HG03095 (cell line): Measurements from ENCODE around the gene SMIM3.
"Not testable (repeated sequence)": the region's sequence is repeated elsewhere in the genome, so short reads cannot be mapped to it uniquely, and the experiment has no call there.

ENCODE experiments used
- ATAC-seq: cut with Tn5 transposase; IDR thresholded peaks from one replicate; pipeline ENCODE4 v1.9.1; 2021; ENCODE audit warnings: moderate library complexity; ENCODE audit not compliant: unreplicated experiment

The SMIM3 gene

DNA sequence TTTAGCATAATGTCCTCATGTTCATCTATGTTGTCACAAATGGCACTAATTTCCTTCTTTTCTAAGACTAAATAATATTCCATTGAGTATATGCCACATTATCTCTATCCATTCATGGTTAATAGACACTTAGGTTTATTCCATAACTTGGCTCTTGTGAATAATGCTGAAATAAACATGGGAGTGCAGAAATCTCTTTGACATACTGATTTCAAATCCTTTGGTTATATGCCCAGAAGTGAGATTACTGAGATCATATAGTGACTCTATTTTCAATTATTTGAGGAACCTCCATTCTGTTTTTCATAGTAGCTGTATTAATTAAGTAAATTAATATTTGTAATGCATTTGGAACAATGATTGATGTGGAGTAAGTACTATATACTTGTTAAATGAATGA is 13.0 kb downstream of the SMIM3 start:
- ATAC-seq = no peak

- ATAC-seq = not testable (repeated sequence)
These were observed 14.9 kb downstream of the SMIM3 start for GRCh38 chr5:150793423-150793888.

DNA sequence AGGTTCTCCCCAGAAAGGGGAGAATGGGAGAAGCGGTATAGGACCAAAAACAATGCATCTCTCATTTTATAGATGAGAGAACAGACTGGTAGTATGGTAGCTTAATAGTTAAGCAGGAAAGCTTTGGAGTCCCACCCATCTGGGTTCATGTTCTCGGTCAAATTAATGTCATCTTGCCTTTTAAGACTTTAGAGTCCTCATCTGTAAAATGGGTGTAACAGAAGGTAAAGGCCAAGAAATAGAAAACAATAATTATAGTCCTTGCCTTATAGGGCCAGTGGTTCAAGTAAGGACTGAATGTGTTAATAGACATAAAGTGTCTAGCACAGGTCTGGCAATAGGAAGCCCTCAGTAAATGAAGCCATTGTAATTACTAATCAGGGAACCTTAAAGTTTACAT is 16.4 kb downstream of the SMIM3 start:
- ATAC-seq = no peak

- ATAC-seq = no peak
These were observed 18.8 kb downstream of the SMIM3 start for GRCh38 chr5:150797384-150797783.

DNA sequence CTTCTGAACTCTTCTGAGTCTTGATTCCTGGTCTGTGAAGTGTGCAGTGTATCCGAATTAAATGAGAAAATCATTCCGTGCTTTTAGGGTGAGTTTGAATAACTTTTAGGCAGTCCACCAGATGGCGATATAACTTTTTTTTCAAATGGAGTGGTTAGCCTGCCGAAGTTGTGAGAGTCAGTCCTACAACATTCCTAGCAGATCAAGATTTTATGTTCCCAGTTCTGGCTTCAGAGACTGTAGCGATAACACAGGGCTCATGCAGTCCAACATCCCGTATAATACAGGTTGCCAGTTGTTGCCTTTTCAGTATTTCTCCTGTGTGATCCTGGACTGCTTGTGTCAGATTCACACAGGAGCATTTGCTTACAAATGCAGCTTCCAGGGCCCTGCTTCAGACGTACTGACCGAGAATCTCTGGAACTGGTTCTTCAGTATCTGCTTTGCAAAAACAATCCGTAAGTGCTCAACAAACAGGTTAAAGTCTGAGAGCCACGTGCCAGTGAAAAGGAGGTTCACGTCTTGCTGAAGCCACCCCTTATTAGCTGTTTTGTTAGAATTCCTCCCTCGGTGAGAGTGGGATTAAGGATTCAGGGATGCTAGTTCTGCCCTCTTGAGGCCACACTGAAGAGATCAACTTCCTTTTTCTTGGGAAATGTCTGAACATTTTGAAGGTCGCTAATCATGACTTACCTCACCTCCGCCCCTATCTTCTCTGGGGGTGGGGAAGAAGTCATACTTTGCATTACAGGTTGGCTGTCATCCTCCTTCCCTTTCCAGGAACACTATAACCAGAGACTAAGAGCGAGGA is 22.8 kb downstream of the SMIM3 start:
- ATAC-seq = no peak

DNA sequence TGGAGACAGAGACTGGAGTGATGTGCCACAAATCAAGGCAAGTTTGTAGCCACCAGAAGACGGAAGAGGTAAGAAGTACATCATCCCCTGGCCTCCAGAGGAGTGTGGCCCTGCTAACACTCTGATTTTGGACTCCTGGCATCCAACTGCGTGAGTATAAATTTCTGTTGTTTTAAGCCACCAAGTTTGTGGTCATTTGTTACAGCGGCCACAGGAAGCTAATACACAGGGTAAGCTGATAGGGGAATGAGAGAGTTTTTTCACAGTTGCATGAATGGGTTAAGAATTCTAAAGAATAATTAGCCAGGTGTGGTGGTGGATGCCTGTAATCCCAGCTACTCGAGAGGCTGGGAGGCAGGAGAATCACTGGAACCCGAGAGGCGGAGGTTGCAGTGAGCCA is 25.8 kb downstream of the SMIM3 start:
- no peak for ATAC-seq

DNA sequence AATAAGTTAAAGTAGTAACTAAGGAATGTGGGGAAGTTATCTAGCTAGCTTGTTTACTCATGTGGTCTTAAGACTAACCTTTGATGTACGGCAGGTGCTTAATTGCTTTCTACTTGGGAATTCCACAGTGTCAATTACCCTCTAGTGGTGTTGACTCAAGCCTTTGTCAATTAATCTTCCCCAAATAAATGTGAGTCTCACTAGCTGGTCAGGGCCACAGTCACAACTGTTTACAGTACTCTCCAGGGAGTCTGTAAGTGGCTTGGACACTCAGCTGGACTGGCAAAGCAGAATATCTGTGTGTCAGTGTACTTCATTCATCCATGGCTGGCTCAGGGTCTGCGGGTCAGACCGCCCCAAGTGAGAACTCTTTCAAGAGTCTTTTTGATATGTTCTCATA is 30.8 kb downstream of the SMIM3 start:
- no peak for ATAC-seq

DNA sequence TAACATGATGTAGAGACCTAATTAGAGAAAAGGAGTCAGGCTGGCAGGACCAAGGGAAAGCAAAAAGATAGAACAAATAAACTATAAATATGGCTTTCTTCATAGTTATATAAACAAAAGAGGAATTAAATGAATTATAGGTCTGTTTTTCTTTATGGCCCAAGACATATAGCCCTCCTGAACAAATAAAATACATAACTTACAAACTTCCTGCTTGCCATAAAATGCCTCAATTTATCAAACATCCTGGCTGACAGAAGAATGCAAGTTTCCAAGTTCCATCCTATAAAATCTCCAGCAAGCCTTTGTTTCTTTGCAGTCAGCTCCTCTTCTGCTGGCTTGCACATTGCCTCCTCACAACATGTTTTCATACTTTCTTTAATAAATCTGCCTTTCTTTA is 36.5 kb downstream of the SMIM3 start:
- ATAC-seq = no peak

- no peak for ATAC-seq
These were observed 38.4 kb downstream of the SMIM3 start for GRCh38 chr5:150816946-150817345.

DNA sequence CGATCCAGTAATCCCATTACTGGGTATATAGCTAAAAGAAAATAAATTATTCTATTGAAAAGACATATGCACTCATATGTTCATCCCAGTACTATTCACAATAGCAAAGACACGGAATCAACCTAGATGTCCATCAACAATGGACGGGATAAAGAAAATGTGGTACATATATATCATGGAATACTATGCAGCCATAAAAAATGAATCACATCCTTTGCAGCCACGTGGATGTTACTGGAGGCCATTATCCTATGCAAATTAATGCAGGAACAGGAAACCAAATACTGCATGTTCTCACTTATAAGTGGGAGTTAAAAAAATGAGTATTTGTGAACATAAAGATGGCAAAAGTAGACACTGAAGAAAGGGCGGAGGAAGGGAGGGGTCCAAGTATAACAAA is 51.2 kb downstream of the SMIM3 start:
- ATAC-seq = no peak

GRCh38 chr5:150831821-150832220 is 53.3 kb downstream of the SMIM3 start:
- ATAC-seq = not testable (repeated sequence)

DNA sequence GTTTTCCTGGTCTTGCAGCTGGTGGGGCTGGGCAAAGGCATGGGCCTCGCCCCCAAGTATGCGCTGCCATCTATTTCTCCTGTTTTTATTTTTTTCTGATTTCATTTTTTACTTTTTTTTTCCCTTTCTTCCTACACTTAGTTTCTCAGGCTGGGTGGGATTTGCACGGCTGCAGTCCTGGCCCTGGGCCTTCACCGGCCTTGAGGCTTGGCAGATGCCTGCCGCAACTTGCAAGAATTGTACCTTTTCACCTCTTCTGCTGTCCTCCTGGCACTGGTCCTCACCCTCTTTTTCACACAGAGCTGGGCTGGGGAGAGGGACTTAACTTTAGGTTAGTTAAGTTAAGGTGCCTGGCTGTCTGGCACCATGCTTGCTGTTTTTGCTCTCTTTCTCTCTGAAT is 57.5 kb downstream of the SMIM3 start:
- ATAC-seq = no peak

DNA sequence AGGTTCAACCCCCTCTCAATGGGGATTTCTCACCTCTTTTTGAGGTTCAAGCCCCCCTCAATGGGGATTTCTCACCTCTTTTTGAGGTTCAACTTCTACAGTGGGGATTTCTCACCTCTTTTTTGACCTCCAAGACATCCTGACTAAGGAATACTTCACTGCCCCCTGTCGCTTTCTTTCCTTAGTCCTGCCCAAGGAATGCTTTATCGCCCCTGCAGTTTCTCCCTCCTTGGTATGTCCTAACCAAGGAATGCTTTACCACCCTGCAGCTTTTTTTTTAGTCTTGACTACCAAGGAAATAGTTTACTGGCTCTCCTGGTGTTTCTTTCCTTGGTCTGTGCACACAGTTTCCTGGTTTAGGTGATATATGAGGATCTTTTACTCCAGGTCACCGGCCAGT is 58.1 kb downstream of the SMIM3 start:
- no peak for ATAC-seq

DNA sequence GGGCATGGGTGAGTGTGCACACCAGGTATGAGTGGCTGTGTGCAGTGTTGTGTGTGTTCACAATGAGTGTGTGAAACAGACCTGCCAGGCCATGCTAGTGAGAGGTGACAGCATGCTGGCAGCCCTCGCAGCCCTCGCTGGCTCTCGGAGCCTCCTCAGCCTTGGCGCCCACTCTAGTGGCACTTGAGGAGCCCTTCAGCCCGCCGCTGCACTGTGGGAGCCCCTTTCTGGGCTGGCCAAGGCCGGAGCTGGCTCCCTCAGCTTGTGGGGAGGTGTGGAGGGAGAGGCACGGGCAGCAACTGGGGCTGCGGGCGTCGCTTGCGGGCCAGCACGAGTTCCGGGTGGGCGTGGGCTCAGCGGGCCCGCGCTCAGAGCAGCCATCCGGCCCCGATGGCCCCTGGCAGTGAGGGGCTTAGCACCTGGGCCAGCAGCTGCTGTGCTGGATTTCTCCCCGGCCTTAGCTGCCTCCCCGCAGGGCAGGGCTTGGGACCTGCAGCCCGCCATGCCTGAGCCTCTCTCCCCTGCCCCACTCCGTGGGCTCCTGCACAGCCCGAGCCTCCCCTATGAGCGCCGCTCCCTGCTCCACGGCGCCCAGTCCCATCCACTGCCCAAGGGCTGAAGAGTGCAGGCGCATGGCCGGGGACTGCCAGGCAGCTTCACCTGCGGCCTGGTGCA is 66.8 kb downstream of the SMIM3 start:
- ATAC-seq = not testable (repeated sequence)

- ATAC-seq = not testable (repeated sequence)
These were observed 67.7 kb downstream of the SMIM3 start, which contains the start of gene IRGM for GRCh38 chr5:150846308-150846653. Gene IRGM (plus strand): TSS chr5:150846521. CDS start chr5:150848124, 1,603 bp downstream.
